B cell (primary cell): ENCODE measurements around the gene PDE6A. TPM values are rescaled to one million over a fixed set of nuclear protein-coding genes. Genes with fewer than 3 reads are reported as not detected.

Experiments used
- ATAC-seq: fragments of 200-7000 bp; cut with Tn5 transposase; one replicate; pipeline ENCODE4 v1.10.0; 2021; ENCODE audit warnings: low read depth, mild to moderate bottlenecking, moderate number of reproducible peaks, moderate library complexity
- CTCF ChIA-PET: fragments of 350-600 bp; sonication (Branson Sonifier 250); formaldehyde crosslinking; loops from one replicate; lab custom pipeline; 2021; ENCODE audit warnings: antibody characterized with exemption, inconsistent platforms; lab: Charles Lee
- POLR2A ChIA-PET: fragments of 350-600 bp; sonication (Branson Sonifier 250); formaldehyde crosslinking; loops from one replicate; lab custom pipeline; 2021; ENCODE audit warnings: antibody characterized with exemption; lab: Charles Lee
- DNase-seq: peaks from one replicate; pipeline ENCODE4 v3.0.0; 2013
- H2AFZ ChIP-seq: 2 replicates; pipeline ENCODE4 v1.6.1; 2012; ENCODE audit warnings: mild to moderate bottlenecking, low read depth, low read length; ENCODE audit not compliant: insufficient read depth, poor library complexity, severe bottlenecking
- H3K27ac ChIP-seq, 2 donors: 1 replicate in 1 of 2; 2 replicates in 1 of 2; pipeline ENCODE4 v1.5.1; 2012 to 2013; ENCODE audit warnings: low read length in 2 of 2, mild to moderate bottlenecking in 2 of 2, moderate library complexity in 1 of 2
- H3K27me3 ChIP-seq, 4 experiments: fragments of 200-600 bp in 1 of 4; sonication (generic) in 1 of 4; replicated peaks in 1 of 4; 1 replicate in 2 of 4; 2 replicates in 2 of 4; pipeline versions ENCODE4 v1.6.1 to v1.7.0; 2013 to 2016; ENCODE audit warnings: low read length in 3 of 4, mild to moderate bottlenecking in 2 of 4, mixed read lengths in 1 of 4, moderate library complexity in 1 of 4; ENCODE audit not compliant: insufficient read depth in 4 of 4, control insufficient read depth in 3 of 4; ENCODE audit errors: control extremely low read depth in 1 of 4
- H3K36me3 ChIP-seq, 2 experiments: replicated peaks in 1 of 2; 1 replicate in 1 of 2; 2 replicates in 1 of 2; pipeline versions ENCODE4 v1.6.1 to v1.7.1; 2013; ENCODE audit warnings: low read length in 1 of 2; ENCODE audit not compliant: insufficient read depth in 2 of 2, control insufficient read depth in 1 of 2; ENCODE audit errors: control extremely low read depth in 1 of 2, extremely low read depth in 1 of 2
- H3K4me1 ChIP-seq, 2 donors: fragments of 200-600 bp in 1 of 2; sonication (generic) in 1 of 2; 1 replicate in 1 of 2; 2 replicates in 1 of 2; pipeline versions ENCODE4 v1.5.1 to v1.6.1; 2013 to 2017; ENCODE audit warnings: low read length in 2 of 2; ENCODE audit not compliant: control insufficient read depth in 2 of 2, insufficient read depth in 2 of 2
- H3K4me2 ChIP-seq: replicated peaks from 2 replicates; pipeline ENCODE3; 2012; ENCODE audit warnings: mild to moderate bottlenecking, low read depth, low read length; ENCODE audit not compliant: poor library complexity, severe bottlenecking
- H3K4me3 ChIP-seq, 5 experiments: fragments of 200-600 bp in 1 of 5; sonication (generic) in 1 of 5; 1 replicate in 3 of 5; 2 replicates in 2 of 5; pipeline versions ENCODE4 v1.5.1 to v1.7.0; 2011 to 2016; ENCODE audit warnings: low read length in 4 of 5, mild to moderate bottlenecking in 4 of 5, low read depth in 2 of 5, control low read depth in 1 of 5, moderate library complexity in 1 of 5; ENCODE audit not compliant: insufficient read depth in 1 of 5; ENCODE audit errors: control extremely low read depth in 1 of 5, extremely low read depth in 1 of 5
- H3K79me2 ChIP-seq: fragments of 200-600 bp; sonication (generic); one replicate; pipeline ENCODE4 v1.6.0; 2016; ENCODE audit warnings: low read length; ENCODE audit not compliant: control insufficient read depth, insufficient read depth
- H3K9ac ChIP-seq: fragments of 200-600 bp; sonication (generic); 2 replicates; pipeline ENCODE4 v1.6.1; 2017; ENCODE audit warnings: mild to moderate bottlenecking, low read length, moderate library complexity
- H3K9me3 ChIP-seq, 3 donors: one replicate each; pipeline versions ENCODE4 v1.6.1 to v1.7.1; 2013; ENCODE audit warnings: low read length in 2 of 3; ENCODE audit not compliant: control insufficient read depth in 2 of 3, insufficient read depth in 1 of 3; ENCODE audit errors: control extremely low read depth in 1 of 3
- H4K20me1 ChIP-seq: 2 replicates; pipeline ENCODE4 v1.6.0; 2012; ENCODE audit warnings: mild to moderate bottlenecking, low read length; ENCODE audit not compliant: insufficient read depth, control insufficient read depth, poor library complexity, severe bottlenecking
- H3K27ac Mint-ChIP-seq: one replicate; pipeline ENCODE4 v1.8.0; 2021; ENCODE audit warnings: mixed read lengths
- H3K27me3 Mint-ChIP-seq: one replicate; pipeline ENCODE4 v1.8.0; 2021; ENCODE audit warnings: mixed read lengths
- H3K4me1 Mint-ChIP-seq: one replicate; pipeline ENCODE4 v1.8.0; 2021; ENCODE audit warnings: mixed read lengths
- H3K4me3 Mint-ChIP-seq: one replicate; pipeline ENCODE4 v1.8.0; 2021; ENCODE audit warnings: mixed read lengths
- H3K9me3 Mint-ChIP-seq: one replicate; pipeline ENCODE4 v1.8.0; 2022; ENCODE audit warnings: mixed read lengths; ENCODE audit not compliant: insufficient read depth
- EZH2 ChIP-seq: IDR thresholded peaks from 2 replicates; pipeline ENCODE4 v1.6.1; 2012; ENCODE audit warnings: borderline replicate concordance, low read depth, mild to moderate bottlenecking, moderate library complexity, low read length; ENCODE audit not compliant: insufficient read depth, poor library complexity, severe bottlenecking
- WGBS: methylation state at CpG from one replicate; pipeline ENCODE4 v1.1.5; 2013; ENCODE audit warnings: missing lambda C conversion rate; ENCODE audit not compliant: insufficient coverage; 5-methylcytosine and 5-hydroxymethylcytosine counted together
- intact Hi-C: fragments of 100-400 bp; cut with micrococcal nuclease; formaldehyde crosslinking; loops from one replicate; pipeline ENCODE4 v1.10.0; 2022
- polyA plus RNA-seq: library from polyadenylated mRNA; depleted of rRNA; stranded (reverse); fragments of >200 nt; gene quantifications from 2 replicates; pipeline ENCODE4 v1.2.3, GENCODE V29; 2012
- total RNA-seq, 2 donors: library from RNA; stranded (reverse); fragments of 120-200 nt in 1 of 2; gene quantifications; 1 replicate in 1 of 2; 2 replicates in 1 of 2; pipeline versions ENCODE4 v1.2.3 to v1.2.4, GENCODE V29; 2013 to 2022
- TF ChIP-seq, protein P1 (sequence below): fragments of 200-600 bp; IDR thresholded peaks from one replicate; pipeline ENCODE4 v1.8.0; 2022; ENCODE audit warnings: antibody characterized with exemption, mild to moderate bottlenecking

PDE6A gene
- total and polyA plus RNA-seq, 2 donors (not counting 1 experiment from before 2014, with no cell fraction given): not detected

DNA sequence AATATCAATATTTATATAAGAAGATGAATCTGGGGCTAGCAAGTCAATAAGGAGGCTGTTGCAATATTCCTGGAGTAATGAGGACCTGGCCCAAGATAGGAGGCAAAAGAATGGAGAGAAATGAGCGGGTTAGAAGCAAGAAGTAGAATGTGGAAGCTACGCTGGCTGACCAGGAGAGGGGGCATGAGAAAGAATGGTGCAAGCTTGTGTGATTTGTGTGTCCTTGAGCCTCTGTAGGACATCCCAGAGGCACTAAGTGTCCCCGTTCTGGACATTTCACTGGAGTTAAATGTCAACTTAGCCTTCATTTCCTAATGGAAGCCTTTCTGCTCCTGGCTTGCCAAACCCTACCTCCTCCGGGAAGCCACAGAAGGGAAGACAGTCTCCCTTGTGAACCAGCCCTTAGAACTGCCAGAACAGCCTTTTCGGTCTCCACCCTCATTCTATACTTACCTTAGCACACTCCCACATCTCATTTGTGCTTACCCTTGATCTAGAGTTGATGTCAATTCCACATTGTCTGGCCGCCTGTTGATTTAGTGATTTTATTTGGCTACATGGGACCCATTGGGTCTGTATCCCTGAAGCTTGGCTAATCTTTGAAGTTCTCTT is 6.7 kb upstream of the PDE6A start:
- no peaks in the 10 kb centered on the region for H3K79me2 ChIP-seq
- H3K4me2 ChIP-seq: no peak overlapping the region
- peaks cover 33% of the 10 kb centered on the region for H3K27me3 Mint-ChIP-seq
- no peak overlapping the region for H3K9ac ChIP-seq
- H3K36me3 ChIP-seq: no peaks in the 10 kb centered on the region
- H4K20me1 ChIP-seq: no peaks in the 10 kb centered on the region
- DNase-seq: no peak
- no peak overlapping the region for H2AFZ ChIP-seq
- H3K4me3 Mint-ChIP-seq: no peak overlapping the region
- H3K27ac Mint-ChIP-seq: no peak overlapping the region
- peaks cover 0 to 10% (median 3%) of the 10 kb centered on the region in 4 experiments for H3K27me3 ChIP-seq
- no peaks in the 10 kb centered on the region for H3K9me3 Mint-ChIP-seq
- 94% methylated on average over 5 of the region's 6 CpGs for WGBS
- H3K9me3 ChIP-seq: no peaks in the 10 kb centered on the region
- no peak overlapping the region for H3K27ac ChIP-seq
- no peak overlapping the region for H3K4me3 ChIP-seq
- CTCF ChIA-PET: interaction anchor here (0.7 to 2.0 kb wide), 2 partner anchors 40 to 133 kb away, joined by 3 to 7 read pairs; no protein-coding TSS in a partner anchor
- ATAC-seq: no peak
- no peaks in the 10 kb centered on the region for H3K4me1 ChIP-seq
- no peaks in the 10 kb centered on the region for H3K4me1 Mint-ChIP-seq
- POLR2A ChIA-PET: no interaction called here
- TF ChIP-seq, protein P1, sequence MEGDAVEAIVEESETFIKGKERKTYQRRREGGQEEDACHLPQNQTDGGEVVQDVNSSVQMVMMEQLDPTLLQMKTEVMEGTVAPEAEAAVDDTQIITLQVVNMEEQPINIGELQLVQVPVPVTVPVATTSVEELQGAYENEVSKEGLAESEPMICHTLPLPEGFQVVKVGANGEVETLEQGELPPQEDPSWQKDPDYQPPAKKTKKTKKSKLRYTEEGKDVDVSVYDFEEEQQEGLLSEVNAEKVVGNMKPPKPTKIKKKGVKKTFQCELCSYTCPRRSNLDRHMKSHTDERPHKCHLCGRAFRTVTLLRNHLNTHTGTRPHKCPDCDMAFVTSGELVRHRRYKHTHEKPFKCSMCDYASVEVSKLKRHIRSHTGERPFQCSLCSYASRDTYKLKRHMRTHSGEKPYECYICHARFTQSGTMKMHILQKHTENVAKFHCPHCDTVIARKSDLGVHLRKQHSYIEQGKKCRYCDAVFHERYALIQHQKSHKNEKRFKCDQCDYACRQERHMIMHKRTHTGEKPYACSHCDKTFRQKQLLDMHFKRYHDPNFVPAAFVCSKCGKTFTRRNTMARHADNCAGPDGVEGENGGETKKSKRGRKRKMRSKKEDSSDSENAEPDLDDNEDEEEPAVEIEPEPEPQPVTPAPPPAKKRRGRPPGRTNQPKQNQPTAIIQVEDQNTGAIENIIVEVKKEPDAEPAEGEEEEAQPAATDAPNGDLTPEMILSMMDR: no peak
- no peak for TF ChIP-seq EZH2
- intact Hi-C loops: no loop called here

DNA sequence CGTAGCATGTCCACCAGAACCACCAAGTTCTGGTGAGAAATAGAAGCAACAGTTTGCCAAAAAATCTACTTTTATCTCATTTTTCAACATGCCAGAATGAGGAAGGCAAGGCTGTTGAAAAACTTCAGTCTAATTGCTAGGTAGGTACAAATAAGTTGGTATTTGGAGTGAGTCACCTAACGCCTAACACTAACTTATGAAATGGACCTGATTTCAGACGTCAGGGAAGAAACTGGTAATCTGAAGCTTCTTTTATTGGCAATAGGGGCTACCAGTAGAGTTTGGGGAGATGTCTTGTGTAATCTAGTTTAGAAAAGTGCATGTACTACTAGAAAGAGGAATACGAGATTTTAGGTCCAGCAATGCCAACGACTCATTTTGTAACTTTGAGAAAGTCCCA is 4.4 kb upstream of the PDE6A start:
- ChIA-PET CTCF (interaction anchor here (0.6 to 1.5 kb wide), 2 partner anchors 11 to 36 kb away, joined by 3 read pairs; partner anchors contain the start of gene SLC26A2), POLR2A (no interaction called here)
- H3K27me3 ChIP-seq: peaks cover 0 to 10% (median 3%) of the 10 kb centered on the region in 4 experiments

More for the DNA sequence above, 4.4 kb upstream of the PDE6A start:
- Histone ChIP-seq H4K20me1 (no peaks in the 10 kb centered on the region), H3K4me2 (no peak overlapping the region), H3K36me3 (no peaks in the 10 kb centered on the region), H3K79me2 (no peaks in the 10 kb centered on the region), H3K9me3 (no peaks in the 10 kb centered on the region), H3K27ac (no peak overlapping the region), H2AFZ (no peak overlapping the region), H3K4me3 (no peak overlapping the region), H3K9ac (no peak overlapping the region), H3K4me1 (no peaks in the 10 kb centered on the region)
- no peak for DNase-seq
- peaks cover 33% of the 10 kb centered on the region for H3K27me3 Mint-ChIP-seq
- H3K27ac Mint-ChIP-seq: no peak overlapping the region
- no peak overlapping the region for H3K4me3 Mint-ChIP-seq
- no peaks in the 10 kb centered on the region for H3K9me3 Mint-ChIP-seq
- no peaks in the 10 kb centered on the region for H3K4me1 Mint-ChIP-seq
- intact Hi-C loops: no loop called here
- no peak for TF ChIP-seq EZH2
- TF ChIP-seq, protein P1: no peak
- 96% methylated on average over 3 of the region's 5 CpGs for WGBS
- ATAC-seq: no peak
